HG03064 (cell line): ENCODE measurements around the gene SF3A2.

Source experiments
- ATAC-seq: cut with Tn5 transposase; IDR thresholded peaks from one replicate; pipeline ENCODE4 v1.9.1; 2021; ENCODE audit warnings: low read depth; ENCODE audit not compliant: unreplicated experiment

Gene SF3A2

DNA sequence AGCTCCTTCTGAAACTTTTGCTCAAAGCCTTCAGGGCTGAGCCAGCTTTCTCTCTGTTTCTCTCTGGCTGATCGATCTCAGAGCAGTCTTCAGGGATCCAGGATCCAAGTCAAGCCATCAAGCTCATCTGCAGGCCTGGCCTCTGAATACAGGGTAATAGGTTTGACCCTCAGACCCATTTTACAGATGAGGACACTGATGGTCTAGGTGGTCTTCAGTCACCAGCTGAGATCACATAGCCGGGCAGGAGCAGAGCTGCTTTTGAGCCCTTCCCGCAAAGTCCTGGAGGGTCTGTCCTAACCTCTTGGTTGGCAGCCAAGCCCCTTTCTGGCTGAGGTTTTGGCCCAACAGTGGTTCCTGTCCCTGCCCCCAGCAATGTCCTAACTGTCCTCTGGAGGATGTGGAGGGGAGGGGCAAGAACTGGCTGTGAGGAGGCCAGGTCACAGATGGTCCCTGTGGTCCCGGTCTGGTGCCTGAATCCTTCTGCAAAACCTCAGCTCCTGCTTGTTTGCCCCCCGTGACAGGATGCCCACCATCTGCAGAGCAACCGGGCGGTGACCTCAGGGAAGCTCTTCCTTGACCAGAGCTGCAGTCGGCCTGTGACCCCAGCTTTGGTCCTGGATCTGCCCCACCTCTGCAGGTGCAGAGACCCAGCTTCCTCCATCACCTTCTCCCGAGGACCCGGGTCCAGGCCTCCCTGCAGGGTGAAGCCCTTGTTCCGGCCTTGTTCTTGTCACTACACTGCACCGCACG, 51.1 kb downstream of the SF3A2 start:
- ATAC-seq: no peak

DNA sequence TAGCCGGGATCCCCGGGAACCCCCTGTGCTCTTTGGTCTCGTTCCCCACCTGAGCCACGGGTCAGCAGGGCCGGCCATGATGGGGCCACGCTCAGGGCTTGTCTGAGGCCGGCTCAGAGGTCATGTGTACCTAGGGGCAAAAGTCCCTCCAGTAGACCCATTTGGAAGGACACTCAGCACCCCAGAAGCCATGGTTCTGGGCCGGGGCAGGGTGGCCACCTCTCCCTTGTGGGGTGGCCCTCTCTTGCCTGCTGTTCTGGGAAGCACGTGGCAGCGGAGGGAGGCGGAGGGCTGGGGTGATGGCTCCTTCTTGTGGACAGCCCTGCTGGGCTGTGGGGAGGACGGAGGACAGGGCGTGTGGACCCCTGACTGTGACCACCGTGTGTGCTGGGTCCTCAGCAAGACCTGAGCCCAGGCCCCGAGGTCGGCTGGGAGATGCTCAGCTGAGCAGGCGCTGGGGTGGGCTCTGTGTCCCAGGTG, 51.8 kb downstream of the SF3A2 start:
- no peak for ATAC-seq

DNA sequence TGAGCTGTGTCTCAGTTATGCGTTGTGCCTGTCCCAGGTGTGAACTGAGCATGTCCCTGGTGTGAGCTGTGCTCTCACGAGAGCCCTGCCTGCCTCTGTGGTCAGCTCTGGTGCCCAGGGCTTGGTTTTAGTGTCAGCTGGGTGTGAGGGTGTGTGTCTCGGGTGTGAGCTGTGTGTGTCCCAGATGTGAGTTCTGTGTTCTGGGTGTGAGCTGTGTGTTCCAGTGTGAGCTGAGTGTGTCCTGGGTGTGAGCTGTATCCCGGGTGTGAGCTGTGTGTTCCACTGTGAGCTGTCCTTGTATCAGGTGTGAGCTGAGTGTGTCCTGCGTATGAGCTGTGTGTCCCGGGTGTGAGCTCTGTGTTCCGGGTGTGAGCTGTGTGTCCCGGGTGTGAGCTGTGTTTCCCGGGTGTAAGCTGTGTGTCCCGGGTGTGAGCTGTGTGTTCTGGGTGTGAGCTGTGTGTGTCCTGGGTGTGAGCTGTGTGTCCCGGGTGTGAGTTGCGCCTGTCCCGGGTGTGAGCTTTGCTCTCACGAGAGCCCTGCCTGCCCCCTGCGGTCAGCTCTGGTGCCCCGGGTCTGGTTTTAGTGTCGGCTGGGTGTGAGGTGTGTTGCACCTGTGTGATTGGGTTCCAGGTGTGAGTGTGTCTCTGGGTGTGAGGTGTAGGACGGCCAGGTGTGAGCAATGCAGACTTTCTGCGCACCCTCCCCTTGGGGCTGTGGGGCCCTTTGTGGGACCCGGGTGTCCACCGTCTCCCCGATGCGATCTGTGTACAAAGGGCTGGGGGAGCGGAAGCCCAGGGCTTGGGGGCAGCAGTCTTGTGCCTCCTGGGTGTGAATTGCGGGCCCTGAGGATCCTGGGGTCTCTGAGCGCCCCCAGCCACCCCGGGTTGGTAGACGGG, 52.4 kb downstream of the SF3A2 start:
- ATAC-seq: no peak

DNA sequence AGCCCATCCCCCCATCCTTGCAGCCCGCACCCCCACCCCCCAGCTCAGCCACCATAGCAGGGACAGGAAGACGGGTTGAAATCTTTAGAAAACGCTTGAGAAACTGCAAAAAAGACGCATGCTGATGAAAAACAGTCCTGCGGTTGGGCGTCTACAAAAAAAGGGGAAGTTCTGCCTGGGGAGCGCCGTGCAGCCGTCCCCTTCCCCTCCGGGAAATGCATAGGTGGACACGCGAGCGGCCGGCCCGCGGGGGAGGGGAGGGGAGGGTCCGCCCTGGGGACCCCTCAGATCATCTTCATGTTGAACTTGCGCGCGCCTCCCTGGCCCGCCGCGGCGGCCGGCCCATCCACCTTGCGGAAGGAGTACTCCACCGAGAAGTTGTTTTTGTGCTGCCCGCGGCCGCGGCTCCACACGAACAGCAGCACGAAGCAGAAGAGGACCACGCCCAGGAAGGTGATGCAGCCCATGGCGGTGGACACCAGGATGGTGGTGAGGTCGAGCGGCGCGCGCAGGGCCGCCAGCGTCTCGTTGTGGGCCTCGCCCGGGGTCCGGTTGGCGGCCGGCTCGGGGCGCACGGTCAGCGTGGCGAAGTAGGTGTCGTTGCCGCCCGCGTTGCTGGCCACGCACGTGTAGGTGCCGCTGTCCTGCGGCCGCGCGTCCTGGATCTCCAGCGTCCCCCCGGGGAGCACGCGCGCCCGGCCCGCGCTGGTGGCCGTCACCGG, 53.3 kb downstream of the SF3A2 start:
- no peak for ATAC-seq

DNA sequence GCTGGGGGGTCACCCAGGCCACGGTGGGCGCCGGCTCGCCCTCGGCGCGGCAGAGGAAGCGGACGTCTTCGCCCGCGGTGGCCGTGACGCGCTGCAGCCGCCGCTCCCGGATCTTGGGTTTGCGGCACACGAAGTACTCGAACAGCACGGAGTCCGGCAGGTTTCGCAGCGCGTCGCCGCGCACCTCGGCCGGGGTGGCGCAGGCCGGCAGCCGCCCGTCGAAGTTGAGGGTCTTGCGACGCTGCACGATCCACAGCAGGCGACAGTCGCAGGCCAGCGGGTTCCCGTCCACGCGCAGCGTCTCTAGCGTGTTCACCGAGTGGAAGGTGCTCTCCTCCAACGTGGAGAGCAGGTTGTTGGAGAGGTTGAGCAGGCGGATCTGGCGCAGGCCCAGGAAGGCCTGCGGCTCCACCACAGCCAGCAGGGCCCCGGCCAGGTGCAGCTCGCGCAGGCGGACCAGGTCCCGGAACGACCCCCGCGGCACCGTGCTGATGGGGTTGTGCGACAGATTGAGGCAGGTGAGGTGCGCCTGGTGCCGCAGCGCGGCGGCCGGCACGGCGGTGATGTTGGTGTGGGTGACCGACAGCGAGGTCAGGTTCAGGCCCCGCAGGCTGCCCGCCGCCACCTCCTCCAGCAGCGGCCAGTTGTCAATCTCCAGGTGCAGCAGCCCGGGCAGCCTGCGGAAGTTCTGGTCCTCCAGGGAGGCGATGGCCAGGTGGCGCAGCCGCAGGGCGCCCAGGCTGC, 54.0 kb downstream of the SF3A2 start:
- ATAC-seq: no peak

DNA sequence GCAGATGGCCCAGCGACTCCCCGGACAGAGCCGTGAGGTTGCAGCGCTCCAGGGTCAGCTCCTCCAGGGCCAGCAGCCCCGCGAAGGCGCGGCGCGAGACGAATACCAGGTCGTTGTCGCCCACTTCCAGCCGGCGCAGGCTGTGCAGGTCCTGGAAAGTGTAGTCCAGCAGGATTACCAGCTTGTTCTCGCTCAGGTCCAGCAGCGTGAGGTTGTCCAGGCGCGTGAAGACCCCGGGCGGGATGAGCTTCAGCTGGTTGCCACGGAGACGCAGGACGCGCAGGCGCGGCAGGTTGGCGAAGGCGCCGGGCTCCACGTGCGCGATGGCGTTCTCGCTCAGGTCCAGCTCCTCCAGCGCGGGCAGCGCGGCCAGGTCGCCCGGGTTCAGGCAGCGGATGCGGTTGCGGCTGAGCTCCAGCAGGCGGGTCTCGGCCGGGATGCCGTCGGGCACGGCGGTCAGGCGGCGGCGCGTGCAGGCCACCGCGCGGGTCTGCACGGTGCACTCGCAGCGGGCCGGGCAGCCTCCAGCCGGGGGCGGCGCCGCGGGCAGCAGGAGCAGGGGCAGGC, 54.6 kb downstream of the SF3A2 start:
- ATAC-seq: no peak

DNA sequence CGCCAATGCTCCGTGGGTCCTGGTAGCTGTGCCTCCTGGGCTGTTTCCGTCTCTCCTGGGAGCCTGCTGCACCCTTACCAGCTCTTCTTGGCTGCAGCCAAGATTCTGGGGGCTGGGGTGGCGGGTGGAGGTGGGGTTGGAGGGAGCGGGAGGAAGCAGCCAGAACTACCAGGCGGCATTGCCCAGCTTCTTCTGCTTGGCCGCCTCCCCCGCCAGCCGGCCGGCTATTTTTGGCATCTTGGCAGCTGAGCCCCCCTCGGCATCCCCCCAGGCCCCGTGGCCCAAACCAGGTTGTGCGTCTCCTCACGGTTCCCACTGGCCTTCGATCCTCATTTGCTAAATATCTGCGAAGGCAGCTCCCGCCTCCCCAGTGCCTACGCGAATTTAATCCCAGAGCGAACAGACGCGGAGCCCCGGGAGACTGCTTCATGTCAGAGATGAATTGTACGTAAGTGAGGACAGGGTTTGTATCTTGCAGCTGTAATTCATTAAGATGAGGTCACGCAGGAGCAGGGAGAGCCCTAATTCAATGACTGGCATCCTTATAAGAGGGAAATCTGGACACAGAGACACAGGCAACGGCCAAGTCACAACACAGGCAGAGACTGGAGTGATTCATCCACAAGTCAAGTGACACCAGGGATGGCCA, 58.2 kb downstream of the SF3A2 start:
- no peak for ATAC-seq

DNA sequence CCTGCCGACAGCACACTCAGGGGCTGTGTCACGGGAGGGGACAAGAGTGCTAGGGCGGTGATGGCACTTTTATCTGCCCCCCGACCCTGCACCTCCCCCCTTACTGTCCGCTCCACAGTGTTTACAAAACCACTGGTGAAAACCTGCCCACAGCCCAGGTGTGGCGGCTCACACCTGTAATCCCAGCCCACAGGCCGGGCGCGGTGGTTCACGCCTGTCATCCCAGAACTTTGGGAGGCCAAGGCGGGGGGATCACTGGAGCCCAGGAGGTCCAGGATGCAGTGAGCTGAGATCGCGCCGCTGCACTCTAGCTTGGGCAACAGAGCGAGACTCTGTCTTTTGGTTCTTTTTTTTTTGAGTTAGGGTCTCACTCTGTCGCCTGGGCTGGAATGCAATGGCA, 59.5 kb downstream of the SF3A2 start:
- no peak for ATAC-seq
